ENCODE results near the gene GDF10. TPM values are rescaled to one million over a fixed set of nuclear protein-coding genes. Genes with fewer than 3 reads are reported as not detected.

GDF10 gene
- total RNA-seq, 1 experiment from 2014 or later, result not detected

- H3K27ac ChIP-seq, result no peak overlapping the region
- no peaks in the 10 kb centered on the region for H3K27me3 ChIP-seq
- H3K4me1 ChIP-seq, result no peaks in the 10 kb centered on the region
- no peaks in the 10 kb centered on the region for H3K36me3 ChIP-seq
- H3K4me3 ChIP-seq, result no peak overlapping the region
- no peak for DNase-seq
- no peaks in the 10 kb centered on the region for H3K9me3 ChIP-seq (replicated peaks)
Measured at GRCh38 chr10:47351899-47352815, 52.2 kb downstream of the GDF10 start.

- Histone ChIP-seq H3K4me1 (no peaks in the 10 kb centered on the region), H3K36me3 (no peaks in the 10 kb centered on the region), H3K27ac (no peak overlapping the region), H3K27me3 (no peaks in the 10 kb centered on the region), H3K9me3 (replicated peaks) (no peaks in the 10 kb centered on the region), H3K4me3 (no peak overlapping the region)
- DNase-seq, result no peak
Measured at GRCh38 chr10:47353351-47353750, 53.4 kb downstream of the GDF10 start.

DNA sequence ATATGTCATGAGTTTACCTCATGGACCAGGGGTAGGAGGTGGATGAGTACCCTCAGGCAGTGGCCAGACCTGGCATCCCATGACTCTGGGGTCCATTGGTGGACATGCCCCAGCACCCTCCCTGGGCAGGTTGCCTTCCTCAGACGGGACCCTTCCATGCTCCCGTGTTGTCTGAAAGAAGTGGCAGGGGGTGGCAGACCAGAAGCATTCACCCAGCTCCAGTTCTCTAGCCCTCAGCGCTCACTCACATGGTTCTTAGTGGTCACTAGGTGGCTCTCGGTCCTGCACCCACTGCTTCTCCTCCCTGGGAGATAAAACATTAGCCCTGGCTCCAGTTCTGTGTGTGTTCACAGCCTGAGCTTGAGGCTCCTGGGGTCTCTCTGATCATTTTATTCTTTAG lies 54.2 kb downstream of the GDF10 start:
- Histone ChIP-seq H3K4me3 (no peak overlapping the region), H3K36me3 (no peaks in the 10 kb centered on the region), H3K27ac (no peak overlapping the region), H3K4me1 (no peaks in the 10 kb centered on the region), H3K9me3 (replicated peaks) (no peaks in the 10 kb centered on the region), H3K27me3 (no peaks in the 10 kb centered on the region)
- no peak for DNase-seq

DNA sequence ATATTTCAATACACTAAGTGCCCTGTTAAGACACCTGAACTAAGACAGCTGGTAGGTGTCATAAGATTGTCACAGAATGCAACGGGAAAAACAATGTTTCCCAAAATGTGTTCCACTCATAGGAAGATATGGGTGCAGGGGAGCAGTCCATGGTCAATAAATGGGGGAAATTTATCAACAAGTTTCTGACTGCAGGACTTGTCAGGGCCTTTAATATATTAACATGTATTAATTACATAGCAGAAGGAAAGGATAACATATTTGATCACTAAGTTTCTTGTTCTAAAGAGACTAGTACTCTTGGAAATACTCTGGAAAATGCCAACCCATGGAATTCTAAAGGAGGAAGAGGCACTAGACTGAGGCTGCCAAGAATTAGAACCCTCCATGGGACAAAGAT lies 54.9 kb downstream of the GDF10 start:
- Histone ChIP-seq H3K4me3 (no peak overlapping the region), H3K27me3 (no peaks in the 10 kb centered on the region), H3K9me3 (replicated peaks) (no peaks in the 10 kb centered on the region), H3K4me1 (no peaks in the 10 kb centered on the region), H3K27ac (no peak overlapping the region), H3K36me3 (no peaks in the 10 kb centered on the region)
- DNase-seq, result no peak

DNA sequence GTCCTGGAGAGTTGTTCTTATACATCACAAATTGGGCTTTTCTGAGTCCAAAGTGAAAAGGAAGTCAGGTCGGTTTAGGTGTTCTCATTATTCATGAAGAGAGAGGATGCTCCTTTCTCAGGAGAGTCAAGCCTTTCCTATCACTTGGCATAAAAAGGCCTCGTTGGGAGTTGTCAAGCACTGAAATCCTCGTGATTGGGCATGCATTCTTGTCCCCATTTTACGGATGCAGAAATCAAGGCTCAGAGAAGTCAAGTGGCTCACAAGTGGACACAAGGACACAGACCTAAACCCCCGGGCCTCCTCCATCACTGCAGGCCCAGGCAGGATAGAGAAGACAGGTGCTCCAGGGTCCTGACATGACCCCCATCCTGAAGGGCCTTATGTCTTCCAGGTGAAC lies 56.7 kb downstream of the GDF10 start:
- Histone ChIP-seq H3K27me3 (no peaks in the 10 kb centered on the region), H3K27ac (no peak overlapping the region), H3K9me3 (replicated peaks) (no peaks in the 10 kb centered on the region), H3K4me1 (no peaks in the 10 kb centered on the region), H3K4me3 (no peak overlapping the region), H3K36me3 (no peaks in the 10 kb centered on the region)
- no peak for DNase-seq

DNA sequence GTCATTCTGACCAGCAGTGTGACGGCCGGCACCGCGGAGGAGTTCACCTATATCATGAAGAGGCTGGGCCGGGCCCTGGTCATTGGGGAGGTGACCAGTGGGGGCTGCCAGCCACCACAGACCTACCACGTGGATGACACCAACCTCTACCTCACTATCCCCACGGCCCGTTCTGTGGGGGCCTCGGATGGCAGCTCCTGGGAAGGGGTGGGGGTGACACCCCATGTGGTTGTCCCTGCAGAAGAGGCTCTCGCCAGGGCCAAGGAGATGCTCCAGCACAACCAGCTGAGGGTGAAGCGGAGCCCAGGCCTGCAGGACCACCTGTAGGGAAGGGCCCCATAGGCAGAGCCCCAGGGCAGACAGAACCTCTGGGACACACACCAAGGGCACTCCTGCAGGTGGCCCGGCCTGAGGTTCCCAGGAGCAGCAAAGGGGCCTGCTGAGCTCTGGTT lies 57.2 kb downstream of the GDF10 start:
- no peak for DNase-seq
- Histone ChIP-seq H3K27me3 (no peaks in the 10 kb centered on the region), H3K36me3 (no peaks in the 10 kb centered on the region), H3K4me1 (no peaks in the 10 kb centered on the region), H3K27ac (no peak overlapping the region), H3K4me3 (no peak overlapping the region), H3K9me3 (replicated peaks) (no peaks in the 10 kb centered on the region)

DNA sequence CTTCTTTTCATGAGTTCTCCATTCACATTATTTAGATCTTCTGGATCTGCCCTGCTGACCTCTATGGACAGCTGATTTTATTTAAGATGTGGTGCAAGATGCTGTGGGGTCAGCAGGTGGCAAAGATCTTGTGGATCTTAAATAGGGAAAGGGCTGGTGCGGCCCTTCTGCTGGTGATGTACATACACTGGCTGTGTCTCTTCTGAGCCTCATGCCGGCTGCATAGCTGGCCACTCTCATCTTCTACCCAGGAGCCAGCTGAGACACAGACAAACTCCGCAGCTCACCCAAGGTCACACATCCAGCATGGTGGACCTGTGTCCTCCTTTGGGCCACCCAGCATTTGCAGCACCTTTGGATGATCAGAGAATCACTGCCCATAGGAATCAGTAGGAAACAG lies 57.9 kb downstream of the GDF10 start:
- H3K27me3 ChIP-seq, result no peaks in the 10 kb centered on the region
- H3K4me1 ChIP-seq, result no peaks in the 10 kb centered on the region
- no peak for DNase-seq
- H3K4me3 ChIP-seq, result no peak overlapping the region
- H3K27ac ChIP-seq, result no peak overlapping the region
- H3K36me3 ChIP-seq, result no peaks in the 10 kb centered on the region
- H3K9me3 ChIP-seq (replicated peaks), result no peaks in the 10 kb centered on the region

GRCh38 chr10:47358457-47358856 lies 58.5 kb downstream of the GDF10 start:
- H3K27ac ChIP-seq, result no peak overlapping the region
- H3K27me3 ChIP-seq, result no peaks in the 10 kb centered on the region
- no peaks in the 10 kb centered on the region for H3K9me3 ChIP-seq (replicated peaks)
- DNase-seq, result no peak
- no peak overlapping the region for H3K4me3 ChIP-seq
- no peaks in the 10 kb centered on the region for H3K36me3 ChIP-seq
- no peaks in the 10 kb centered on the region for H3K4me1 ChIP-seq

DNA sequence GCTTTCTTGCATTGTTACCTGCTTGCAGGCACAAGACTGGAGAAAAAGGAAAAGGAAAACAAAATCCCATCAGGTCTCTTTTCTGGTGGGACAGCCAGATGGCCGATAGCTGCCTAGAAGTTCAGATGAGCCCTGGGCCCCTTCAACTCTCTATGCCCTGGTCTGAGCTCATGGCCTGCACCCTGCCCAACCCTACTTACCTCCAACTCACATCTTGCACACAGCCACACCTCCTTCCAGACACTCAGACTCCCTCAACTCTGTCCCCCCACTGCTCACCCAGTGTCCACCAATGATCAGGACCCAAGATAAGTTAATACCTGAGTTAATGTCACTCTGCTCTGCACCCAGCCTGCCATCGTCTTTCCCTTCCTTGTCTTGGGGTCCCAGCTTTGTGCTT lies 59.1 kb downstream of the GDF10 start:
- Histone ChIP-seq H3K27ac (no peak overlapping the region), H3K4me1 (no peaks in the 10 kb centered on the region), H3K9me3 (replicated peaks) (no peaks in the 10 kb centered on the region), H3K4me3 (no peak overlapping the region), H3K36me3 (no peaks in the 10 kb centered on the region), H3K27me3 (no peaks in the 10 kb centered on the region)
- DNase-seq, result no peak

DNA sequence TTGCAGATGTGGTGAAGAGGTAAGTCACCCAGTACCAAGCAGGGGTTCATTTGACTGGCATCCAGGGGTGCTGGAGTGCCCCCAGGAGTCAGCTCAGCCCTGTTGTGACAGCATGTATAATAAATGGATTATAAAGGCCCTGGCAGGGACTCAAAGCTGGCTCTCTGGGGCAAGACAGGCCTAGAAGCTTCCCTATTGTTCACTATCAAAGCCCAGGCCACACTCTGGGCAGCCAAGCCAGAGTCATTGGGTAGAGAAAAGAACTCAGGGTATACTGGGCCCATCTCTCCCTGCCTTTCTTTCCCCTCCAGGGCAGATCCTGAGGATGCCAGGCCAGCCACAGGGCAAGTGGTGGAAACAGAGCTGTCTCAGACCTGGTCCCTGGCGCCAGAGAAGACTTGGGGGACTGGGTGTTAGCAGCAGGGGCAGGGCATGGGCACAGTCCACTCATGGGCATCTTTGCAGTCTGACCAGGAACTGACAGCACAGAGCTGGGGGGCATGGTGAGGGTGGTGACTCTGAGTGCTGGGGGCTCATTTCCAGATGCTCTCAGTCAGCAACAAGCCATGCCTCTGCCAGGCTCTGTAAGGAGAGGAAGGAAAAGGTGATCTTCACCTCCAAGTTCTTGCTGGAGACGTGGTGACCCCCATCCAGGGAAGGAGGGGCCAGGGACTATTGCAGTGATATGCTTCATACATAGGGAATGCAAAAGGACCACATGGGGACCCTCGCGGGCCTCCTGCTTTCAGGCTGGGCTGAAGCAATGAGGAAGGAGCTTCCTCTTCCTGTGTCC lies 59.8 kb downstream of the GDF10 start:
- Histone ChIP-seq H3K4me1 (peaks cover 3% of the 10 kb centered on the region; the same call in 1 of the 2 replicates), H3K9me3 (replicated peaks) (no peaks in the 10 kb centered on the region), H3K27me3 (no peaks in the 10 kb centered on the region), H3K27ac (no peak overlapping the region), H3K4me3 (no peak overlapping the region), H3K36me3 (no peaks in the 10 kb centered on the region)
- DNase-seq, result no peak

DNA sequence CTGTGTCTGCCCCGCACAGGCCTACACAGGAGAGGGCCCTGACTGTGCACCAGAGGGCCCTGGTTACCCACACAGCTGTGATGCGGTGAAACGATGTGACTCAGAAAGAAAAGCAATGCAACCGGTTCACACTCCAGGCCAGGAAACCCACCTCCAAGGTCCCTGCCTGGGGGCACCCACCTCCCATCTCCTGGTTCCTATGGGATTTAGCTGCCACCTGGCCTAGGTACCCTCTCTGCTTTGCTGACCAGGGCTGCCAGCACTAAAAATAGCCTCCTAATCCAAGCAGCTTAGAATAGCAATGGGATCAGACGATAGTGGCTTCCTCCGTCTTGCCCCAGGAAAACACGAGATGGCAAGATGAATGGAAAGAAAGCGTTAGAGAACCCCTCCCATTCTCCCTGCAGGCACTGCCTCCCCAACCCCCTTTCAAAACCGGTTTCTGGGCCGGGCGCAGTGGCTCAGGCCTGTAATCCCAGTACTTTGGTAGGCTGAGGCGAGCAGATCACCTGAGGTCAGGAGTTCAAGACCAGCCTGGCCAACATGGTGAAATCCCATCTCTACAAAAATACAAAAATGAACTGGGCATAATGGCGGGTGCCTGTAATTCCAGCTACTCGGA lies 60.5 kb downstream of the GDF10 start:
- Histone ChIP-seq H3K27me3 (no peaks in the 10 kb centered on the region), H3K4me1 (peaks cover 3% of the 10 kb centered on the region; the same call in 1 of the 2 replicates), H3K36me3 (no peaks in the 10 kb centered on the region), H3K4me3 (no peak overlapping the region), H3K9me3 (replicated peaks) (no peaks in the 10 kb centered on the region), H3K27ac (no peak overlapping the region)
- DNase-seq, result no peak

DNA sequence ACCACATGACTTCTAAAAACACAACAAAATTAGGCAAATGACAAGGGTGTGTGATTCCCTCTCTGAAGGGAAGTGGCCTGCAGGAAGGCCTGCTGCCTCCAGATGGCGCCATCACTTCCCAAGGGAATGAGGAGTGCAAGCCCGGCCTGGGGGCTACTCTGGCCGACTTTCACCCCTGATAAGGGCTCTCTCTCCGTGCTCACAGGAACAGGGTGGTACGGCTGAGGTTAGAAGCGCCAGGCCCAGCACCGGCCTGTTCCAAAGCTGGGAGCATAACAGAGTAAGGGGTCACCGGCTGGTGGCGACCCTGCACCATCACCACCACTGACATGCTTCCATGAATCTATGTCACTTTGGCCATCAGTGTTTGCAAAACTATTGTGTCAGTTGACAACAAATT lies 61.3 kb downstream of the GDF10 start:
- peak; percentile 18 to 51 for DNase-seq

DNA sequence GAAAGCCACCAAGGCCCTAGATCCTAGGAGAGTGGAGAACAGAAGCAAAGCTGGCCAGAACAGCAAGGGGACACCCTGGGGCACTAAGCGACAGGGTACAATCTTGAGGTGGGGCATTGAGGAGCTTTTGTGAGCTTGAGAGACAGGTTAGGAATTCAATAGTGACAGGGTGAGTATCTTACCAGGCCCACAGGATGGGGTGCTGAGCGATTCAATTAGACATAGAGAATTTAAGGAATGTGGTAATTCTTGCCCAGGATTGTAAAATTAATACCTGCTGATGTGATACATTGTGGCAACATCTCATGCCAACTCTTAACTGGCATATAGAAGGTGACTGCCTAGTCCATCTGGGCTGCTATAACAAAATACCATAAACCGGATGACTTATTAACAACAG lies 62.2 kb downstream of the GDF10 start:
- DNase-seq, result no peak
- Histone ChIP-seq H3K4me1 (peaks cover 3% of the 10 kb centered on the region; the same call in 1 of the 2 replicates), H3K9me3 (replicated peaks) (no peaks in the 10 kb centered on the region), H3K27me3 (no peaks in the 10 kb centered on the region), H3K4me3 (no peak overlapping the region), H3K36me3 (no peaks in the 10 kb centered on the region), H3K27ac (no peak overlapping the region)

More for the DNA sequence above, 61.3 kb downstream of the GDF10 start:
- Histone ChIP-seq H3K27me3 (no peaks in the 10 kb centered on the region), H3K9me3 (replicated peaks) (no peaks in the 10 kb centered on the region), H3K4me1 (peaks cover 3% of the 10 kb centered on the region; the same call in 1 of the 2 replicates), H3K36me3 (no peaks in the 10 kb centered on the region), H3K27ac (no peak overlapping the region), H3K4me3 (no peak overlapping the region)

Measured in SJCRH30 (cell line).